HS-5 (cell line): ENCODE data around the gene SMAP1.

Source experiments
- DNase-seq: peaks from one replicate; pipeline ENCODE4 v3.0.0-alpha.2; 2012; ENCODE audit warnings: low read depth

SMAP1 gene

GRCh38 chr6:70894001-70894400, 226.3 kb downstream of the SMAP1 start:
- no peak for DNase-seq

- no peak for DNase-seq
Observed at GRCh38 chr6:70900047-70900446, 232.4 kb downstream of the SMAP1 start.

GRCh38 chr6:70901324-70901723, 233.6 kb downstream of the SMAP1 start:
- DNase-seq: no peak

DNA sequence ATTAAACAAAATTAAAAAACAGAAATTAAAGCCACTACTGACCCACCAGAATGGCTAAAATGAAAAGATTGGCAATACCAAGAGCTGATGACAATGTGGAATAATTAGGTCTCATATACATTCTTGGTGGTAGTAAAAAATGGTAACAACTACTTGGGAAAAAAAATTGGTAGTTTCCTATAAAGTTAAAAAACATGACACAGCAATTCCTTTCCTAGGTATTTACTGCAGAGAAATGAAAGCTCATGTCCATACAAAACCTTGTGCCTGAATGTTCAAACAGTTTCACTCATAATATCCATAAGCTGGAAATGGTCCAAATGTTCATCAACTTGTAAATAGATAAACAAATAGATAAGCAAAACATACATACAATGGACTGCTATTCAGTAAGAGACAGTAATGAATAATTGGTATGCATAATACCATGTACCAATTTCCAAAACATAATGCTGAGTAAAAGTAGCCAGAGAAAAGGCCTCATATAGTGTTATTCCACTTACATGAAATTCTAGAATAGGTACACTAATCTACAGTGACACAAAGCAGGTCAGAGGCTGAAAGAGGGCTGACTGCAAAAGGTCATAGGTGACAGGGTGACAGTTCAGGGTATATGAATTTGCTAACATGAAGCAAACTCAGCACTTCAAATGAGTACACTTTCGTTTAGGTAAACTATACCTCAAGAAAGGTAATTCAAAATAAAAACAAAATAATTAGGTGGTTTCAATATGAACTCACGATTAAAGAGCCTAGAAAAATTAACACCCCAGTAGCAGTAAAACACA, 236.2 kb downstream of the SMAP1 start:
- DNase-seq: no peak

DNA sequence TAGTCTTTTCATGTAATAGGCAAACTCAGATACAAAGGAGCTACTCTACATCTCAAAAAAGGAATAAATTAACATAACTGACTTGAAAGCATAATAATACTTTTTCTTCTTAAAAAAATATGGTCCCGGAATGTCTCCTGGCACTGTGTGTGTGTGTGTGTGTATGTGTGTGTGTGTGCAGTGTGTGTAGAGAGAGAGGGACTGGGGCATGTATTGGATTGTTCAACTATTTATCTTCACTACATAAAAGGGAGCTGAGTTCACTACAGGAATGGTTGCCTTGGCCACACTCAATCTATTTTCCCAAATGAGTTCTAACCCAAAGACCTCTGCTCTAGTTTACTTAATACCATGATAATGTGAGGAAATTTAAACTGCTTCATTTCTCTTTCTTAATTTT, 238.1 kb downstream of the SMAP1 start:
- no peak for DNase-seq
